22Rv1 (cell line): ENCODE results near the gene DLL3.

Source experiments
- ZFX ChIP-seq: fragments of 450-650 bp; IDR thresholded peaks from 2 replicates; pipeline ENCODE4 v1.6.1; 2017; ENCODE audit warnings: antibody characterized with exemption, borderline replicate concordance
- TF ChIP-seq, protein P1 (sequence below): fragments of 450-650 bp; IDR thresholded peaks from 2 replicates; pipeline ENCODE4 v1.5.1; 2017; ENCODE audit warnings: mild to moderate bottlenecking

DNA sequence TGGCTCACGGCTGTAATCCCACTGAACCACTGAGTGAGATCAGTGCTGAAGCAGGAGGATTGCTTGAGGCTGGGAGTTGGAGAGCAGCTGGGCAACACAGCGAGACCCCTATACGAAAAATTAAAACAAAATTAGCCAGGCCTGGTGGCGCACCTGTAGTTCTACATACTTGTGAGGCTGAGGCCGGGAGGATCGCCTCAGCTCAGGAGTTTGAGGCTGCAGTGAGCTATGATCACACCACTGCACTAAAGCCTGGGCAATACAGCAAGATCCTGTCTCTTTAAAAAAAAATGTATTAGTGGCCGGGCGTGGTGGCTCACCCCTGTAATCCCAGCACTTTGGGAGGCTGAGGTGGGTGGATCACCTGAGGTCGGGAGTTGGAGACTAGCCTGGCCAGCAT, 9.9 kb downstream of the DLL3 start:
- TF ChIP-seq, protein P1, sequence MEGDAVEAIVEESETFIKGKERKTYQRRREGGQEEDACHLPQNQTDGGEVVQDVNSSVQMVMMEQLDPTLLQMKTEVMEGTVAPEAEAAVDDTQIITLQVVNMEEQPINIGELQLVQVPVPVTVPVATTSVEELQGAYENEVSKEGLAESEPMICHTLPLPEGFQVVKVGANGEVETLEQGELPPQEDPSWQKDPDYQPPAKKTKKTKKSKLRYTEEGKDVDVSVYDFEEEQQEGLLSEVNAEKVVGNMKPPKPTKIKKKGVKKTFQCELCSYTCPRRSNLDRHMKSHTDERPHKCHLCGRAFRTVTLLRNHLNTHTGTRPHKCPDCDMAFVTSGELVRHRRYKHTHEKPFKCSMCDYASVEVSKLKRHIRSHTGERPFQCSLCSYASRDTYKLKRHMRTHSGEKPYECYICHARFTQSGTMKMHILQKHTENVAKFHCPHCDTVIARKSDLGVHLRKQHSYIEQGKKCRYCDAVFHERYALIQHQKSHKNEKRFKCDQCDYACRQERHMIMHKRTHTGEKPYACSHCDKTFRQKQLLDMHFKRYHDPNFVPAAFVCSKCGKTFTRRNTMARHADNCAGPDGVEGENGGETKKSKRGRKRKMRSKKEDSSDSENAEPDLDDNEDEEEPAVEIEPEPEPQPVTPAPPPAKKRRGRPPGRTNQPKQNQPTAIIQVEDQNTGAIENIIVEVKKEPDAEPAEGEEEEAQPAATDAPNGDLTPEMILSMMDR = no peak
- no peak for TF ChIP-seq ZFX
